Adipose tissue (tissue), 3 donors: ENCODE results near the gene CDC23. TPM values are rescaled to one million over a fixed set of nuclear protein-coding genes. Genes with fewer than 3 reads are reported as not detected.
"Not testable (repeated sequence)": the region's sequence is repeated elsewhere in the genome, so short reads cannot be mapped to it uniquely, and the experiment has no call there.

Experiments
- H3K27ac ChIP-seq: one replicate; pipeline ENCODE4 v1.5.1; 2013; ENCODE audit warnings: low read depth, low read length
- WGBS, 3 donors: extraction: QIAGEN DNeasy Blood & Tissue Kit; methylation state at CpG; one replicate each; pipeline ENCODE4 v1.1.7; 2013; 5-methylcytosine and 5-hydroxymethylcytosine counted together
- polyA plus RNA-seq, 3 donors: library from polyadenylated mRNA; stranded (reverse); fragments of 200-250 nt; gene quantifications; one replicate each; pipeline ENCODE4 v1.2.3, GENCODE V29; 2013
- donor health status: healthy with polysubstance abuse.
- donor health status: Bipolar disorder and iron deficiency.
- donor health status: healthy.

The CDC23 gene
- polyA plus RNA-seq, 3 donors, result 6.0 to 12.4 (median 12.3) TPM

DNA sequence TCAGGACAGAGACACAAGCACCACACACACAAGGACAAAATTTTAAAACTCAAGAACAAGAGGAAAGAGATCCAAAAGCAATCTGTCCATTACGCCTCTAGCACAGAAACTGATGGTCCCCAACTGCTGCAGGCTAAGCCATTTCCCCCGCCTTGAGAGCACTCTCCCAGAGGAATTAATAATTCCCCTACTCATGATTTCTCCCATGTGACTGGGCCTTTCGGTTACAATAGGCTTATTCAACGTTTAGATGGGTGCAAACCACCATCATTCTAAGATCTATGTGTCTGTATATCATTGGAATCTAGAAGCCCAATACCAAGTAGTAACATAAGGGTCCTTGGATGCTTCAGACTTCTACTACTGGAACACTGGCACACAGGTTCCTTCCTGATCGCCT is 53.5 kb downstream of the CDC23 start:
- WGBS, 3 donors, result 91 to 94% (median 94%) methylated on average over 5 of the region's 5 CpGs
- H3K27ac ChIP-seq, result no peak overlapping the region

- WGBS, 3 donors, result 80 to 88% (median 85%) methylated on average over 1 of the region's 1 CpG
- H3K27ac ChIP-seq, result no peak overlapping the region
Measured at GRCh38 chr5:138157626-138158025, 55.5 kb downstream of the CDC23 start.

DNA sequence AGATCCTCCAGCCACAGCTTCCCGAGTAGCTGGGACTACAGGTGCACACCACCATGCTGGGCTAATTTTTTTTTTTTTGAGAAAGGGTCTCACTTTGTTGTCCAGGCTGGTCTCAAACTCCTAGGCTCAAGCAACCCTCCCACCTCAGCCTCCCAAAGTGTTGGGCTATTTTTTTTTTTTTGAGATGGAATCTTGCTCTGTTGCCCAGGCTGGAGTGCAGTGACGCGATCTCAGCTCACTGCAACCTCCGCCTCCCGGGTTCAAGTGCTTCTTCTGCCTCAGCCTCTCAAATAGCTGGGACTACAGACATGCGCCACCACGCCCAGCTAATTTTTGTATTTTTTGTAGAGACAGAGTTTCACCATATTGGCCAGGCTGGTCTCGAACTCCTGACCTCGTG is 57.1 kb downstream of the CDC23 start:
- 97 to 99% (median 98%) methylated on average over 9 of the region's 9 CpGs for WGBS, 3 donors
- not testable (repeated sequence) for H3K27ac ChIP-seq

DNA sequence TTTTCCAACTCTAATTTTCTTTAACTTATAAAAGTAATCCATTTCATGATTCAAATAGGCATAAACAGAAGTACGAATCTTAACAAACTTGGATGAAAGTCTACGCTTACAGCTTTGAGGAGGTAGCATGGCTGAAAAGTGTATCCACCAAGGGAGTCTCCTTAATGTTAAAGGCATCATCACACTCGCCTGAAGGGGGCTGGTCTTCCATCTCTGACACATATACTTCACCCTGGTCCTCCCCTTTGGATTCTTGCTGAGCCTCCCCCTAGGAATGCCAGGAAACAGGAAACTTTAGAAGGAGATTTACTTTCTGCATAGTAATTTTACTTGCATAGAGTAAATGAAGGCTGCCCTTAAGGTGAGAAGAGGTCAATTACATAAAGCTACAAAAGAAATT is 63.6 kb downstream of the CDC23 start:
- WGBS, 3 donors, result 50 to 69% (median 50%) methylated on average over 3 of the region's 3 CpGs
- no peak overlapping the region for H3K27ac ChIP-seq

DNA sequence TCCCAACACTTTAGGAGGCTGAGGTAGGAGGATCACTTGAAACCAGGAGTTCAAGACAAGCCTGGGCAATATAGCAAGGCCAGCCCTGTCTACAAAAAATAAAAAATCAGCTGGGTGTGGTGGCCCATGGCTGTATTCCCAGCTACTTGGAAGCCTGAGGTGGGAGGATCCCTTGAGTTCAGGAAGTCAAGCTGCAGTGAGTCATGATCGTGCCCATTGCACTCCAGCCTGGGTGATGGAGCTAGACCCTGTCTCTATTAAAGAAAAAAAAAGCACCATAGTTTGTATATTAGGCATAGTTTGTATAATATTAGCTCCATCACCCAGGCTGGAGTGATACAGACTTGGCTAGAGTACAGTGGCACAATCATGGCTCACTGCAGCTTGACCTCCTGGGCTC is 64.3 kb downstream of the CDC23 start:
- WGBS, 3 donors, result 17 to 50% (median 31%) methylated on average over 1 of the region's 1 CpG

DNA sequence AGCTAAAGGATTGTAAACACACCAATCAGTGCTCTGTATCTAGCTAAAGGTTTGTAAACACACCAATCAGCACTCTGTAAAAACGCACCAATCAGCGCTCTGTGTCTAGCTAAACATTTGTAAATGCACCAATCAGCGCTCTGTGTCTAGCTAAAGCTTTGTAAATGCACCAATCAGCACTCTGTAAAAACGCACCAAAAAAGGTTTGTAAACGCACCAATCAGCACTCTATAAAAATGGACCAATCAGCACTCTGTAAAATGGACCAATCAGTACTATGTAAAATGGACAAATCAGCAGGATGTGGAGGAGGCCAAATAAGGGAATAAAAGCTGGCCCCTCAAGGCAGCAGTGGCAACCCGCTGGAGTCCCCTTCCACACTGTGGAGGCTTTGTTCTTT is 69.5 kb downstream of the CDC23 start:
- 86 to 95% (median 91%) methylated on average over 6 of the region's 6 CpGs for WGBS, 3 donors

More for the DNA sequence above, 64.3 kb downstream of the CDC23 start:
- no peak overlapping the region for H3K27ac ChIP-seq

GRCh38 chr5:138141734-138142133 is 71.4 kb downstream of the CDC23 start:
- 55 to 70% (median 62%) methylated on average over 1 of the region's 1 CpG for WGBS, 3 donors
- H3K27ac ChIP-seq, result no peak overlapping the region

More for the DNA sequence above, 69.5 kb downstream of the CDC23 start:
- H3K27ac ChIP-seq, result not testable (repeated sequence)

- WGBS, 3 donors, result 64 to 71% (median 65%) methylated on average over 4 of the region's 4 CpGs
Measured at GRCh38 chr5:138140268-138140667, 72.9 kb downstream of the CDC23 start.

DNA sequence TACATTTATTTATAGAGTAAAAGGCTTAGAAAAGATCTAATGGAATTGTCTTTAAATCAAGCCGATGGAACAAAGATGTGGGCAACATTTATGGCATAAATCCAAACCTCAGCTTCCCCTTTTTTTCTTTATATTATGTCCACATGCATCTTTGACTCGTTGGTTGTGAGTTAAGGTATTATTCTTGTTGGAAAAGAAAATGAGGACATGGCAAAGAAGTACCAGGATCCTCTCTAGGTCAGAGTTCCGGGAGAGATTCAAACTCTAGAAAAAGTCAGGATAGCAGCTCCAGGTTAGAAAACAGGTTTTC is 73.4 kb downstream of the CDC23 start:
- no peak overlapping the region for H3K27ac ChIP-seq
- 50 to 56% (median 52%) methylated on average over 3 of the region's 3 CpGs for WGBS, 3 donors

More at GRCh38 chr5:138140268-138140667, 72.9 kb downstream of the CDC23 start:
- no peak overlapping the region for H3K27ac ChIP-seq

DNA sequence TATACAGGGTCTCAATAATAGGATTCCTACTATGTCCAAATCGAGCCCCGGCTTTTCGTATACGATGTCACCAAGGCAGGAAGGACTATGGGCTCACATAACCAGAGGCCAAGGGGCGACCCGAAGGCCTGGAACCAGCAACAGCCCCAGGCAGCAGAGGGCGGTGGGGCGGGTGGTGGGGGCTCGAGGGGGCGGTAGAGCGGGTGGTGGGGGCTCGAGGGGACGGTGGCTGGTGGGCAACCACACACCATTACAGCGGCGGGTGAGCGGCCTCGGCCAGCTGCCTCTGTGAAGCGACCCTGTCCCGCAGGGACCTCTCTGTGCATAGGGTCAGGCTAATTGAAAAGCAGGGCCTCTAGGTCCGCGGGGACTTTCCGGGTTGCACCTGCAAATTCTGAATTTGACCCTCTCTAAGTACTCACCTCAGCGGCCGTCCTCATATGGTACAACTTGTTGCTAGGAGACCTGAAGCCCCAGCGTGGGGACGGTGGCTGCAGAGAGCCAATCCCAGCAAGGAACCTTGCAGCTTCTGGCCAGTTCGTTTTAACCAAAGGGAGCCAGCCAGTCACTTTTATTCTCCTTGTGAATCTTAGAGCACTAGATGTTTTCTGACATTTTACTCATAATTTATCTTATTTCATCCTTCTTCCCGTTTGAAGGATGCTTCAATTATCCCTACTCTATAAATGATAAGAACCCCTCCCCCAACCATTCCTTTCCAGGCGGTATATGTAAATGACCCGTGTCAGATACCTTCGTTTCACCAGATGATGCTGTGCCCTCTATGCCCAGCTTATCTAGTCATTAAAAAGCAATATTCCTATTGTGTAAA is 74.0 kb downstream of the CDC23 start, which contains the start of gene NME5:
Gene NME5 (minus strand): TSS at position 480 of the 832 bp plus-strand sequence. CDS start 648 bp downstream, outside the sequence.
- no peak within 1 kb of the TSS for H3K27ac ChIP-seq

More for the DNA sequence above, 74.0 kb downstream of the CDC23 start, which contains the start of gene NME5:
- 3 to 8% (median 7%) methylated on average over 22 to 31 of the region's 31 CpGs for WGBS, 3 donors

Other genes starting within 250 kb of the CDC23 start
- gene FAM13B, start 180.2 kb downstream of the CDC23 start, polyA plus RNA-seq, result 10 to 100 TPM in 1 of 3 donors, 1 to 10 TPM in 2; 4.3 to 15.5 (median 9.7) TPM
- not detected for gene WNT8A, start 129.3 kb downstream of the CDC23 start, polyA plus RNA-seq
- 1 to 10 TPM; 1.2 to 3.0 (median 2.0) TPM for gene NME5, start 73.9 kb downstream of the CDC23 start, polyA plus RNA-seq
- gene BRD8, start 34.7 kb downstream of the CDC23 start, polyA plus RNA-seq, result 10 to 100 TPM; 17.8 to 27.7 (median 21.8) TPM
- gene KIF20A, start 34.2 kb downstream of the CDC23 start, polyA plus RNA-seq, result under 1 TPM; 0.11 to 0.18 (median 0.16) TPM
- under 1 TPM; 0.28 to 0.90 (median 0.56) TPM for gene GFRA3, start 61.3 kb upstream of the CDC23 start, polyA plus RNA-seq
- 1 to 10 TPM in 1 of 3 donors, under 1 TPM in 2; 0.03 to 1.2 (median 0.07) TPM for gene CDC25C, start 118.5 kb upstream of the CDC23 start, polyA plus RNA-seq
- gene FAM53C, start 124.9 kb upstream of the CDC23 start, polyA plus RNA-seq, result 10 to 100 TPM; 12.4 to 25.9 (median 15.5) TPM
- 10 to 100 TPM; 14.2 to 26.7 (median 22.9) TPM for gene KDM3B, start 139.4 kb upstream of the CDC23 start, polyA plus RNA-seq
- 1 to 10 TPM; 1.4 to 8.2 (median 2.0) TPM for gene REEP2, start 225.7 kb upstream of the CDC23 start, polyA plus RNA-seq